B cell (primary cell): Measurements from ENCODE around the gene TMEM239. TPM values are rescaled to one million over a fixed set of nuclear protein-coding genes. Genes with fewer than 3 reads are reported as not detected.

Experiments
- ATAC-seq: fragments of 200-7000 bp; cut with Tn5 transposase; one replicate; pipeline ENCODE4 v1.10.0; 2021; ENCODE audit warnings: low read depth, mild to moderate bottlenecking, moderate number of reproducible peaks, moderate library complexity
- CTCF ChIA-PET: fragments of 350-600 bp; sonication (Branson Sonifier 250); formaldehyde crosslinking; loops from one replicate; lab custom pipeline; 2021; ENCODE audit warnings: antibody characterized with exemption, inconsistent platforms; lab: Charles Lee
- POLR2A ChIA-PET: fragments of 350-600 bp; sonication (Branson Sonifier 250); formaldehyde crosslinking; loops from one replicate; lab custom pipeline; 2021; ENCODE audit warnings: antibody characterized with exemption; lab: Charles Lee
- DNase-seq: peaks from one replicate; pipeline ENCODE4 v3.0.0; 2013
- H2AFZ ChIP-seq: 2 replicates; pipeline ENCODE4 v1.6.1; 2012; ENCODE audit warnings: mild to moderate bottlenecking, low read depth, low read length; ENCODE audit not compliant: insufficient read depth, poor library complexity, severe bottlenecking
- H3K27ac ChIP-seq, 2 donors: 1 replicate in 1 of 2; 2 replicates in 1 of 2; pipeline ENCODE4 v1.5.1; 2012 to 2013; ENCODE audit warnings: low read length in 2 of 2, mild to moderate bottlenecking in 2 of 2, moderate library complexity in 1 of 2
- H3K27me3 ChIP-seq, 4 experiments: fragments of 200-600 bp in 1 of 4; sonication (generic) in 1 of 4; replicated peaks in 1 of 4; 1 replicate in 2 of 4; 2 replicates in 2 of 4; pipeline versions ENCODE4 v1.6.1 to v1.7.0; 2013 to 2016; ENCODE audit warnings: low read length in 3 of 4, mild to moderate bottlenecking in 2 of 4, mixed read lengths in 1 of 4, moderate library complexity in 1 of 4; ENCODE audit not compliant: insufficient read depth in 4 of 4, control insufficient read depth in 3 of 4; ENCODE audit errors: control extremely low read depth in 1 of 4
- H3K36me3 ChIP-seq, 2 experiments: replicated peaks in 1 of 2; 1 replicate in 1 of 2; 2 replicates in 1 of 2; pipeline versions ENCODE4 v1.6.1 to v1.7.1; 2013; ENCODE audit warnings: low read length in 1 of 2; ENCODE audit not compliant: insufficient read depth in 2 of 2, control insufficient read depth in 1 of 2; ENCODE audit errors: control extremely low read depth in 1 of 2, extremely low read depth in 1 of 2
- H3K4me1 ChIP-seq, 2 donors: fragments of 200-600 bp in 1 of 2; sonication (generic) in 1 of 2; 1 replicate in 1 of 2; 2 replicates in 1 of 2; pipeline versions ENCODE4 v1.5.1 to v1.6.1; 2013 to 2017; ENCODE audit warnings: low read length in 2 of 2; ENCODE audit not compliant: control insufficient read depth in 2 of 2, insufficient read depth in 2 of 2
- H3K4me2 ChIP-seq: replicated peaks from 2 replicates; pipeline ENCODE3; 2012; ENCODE audit warnings: mild to moderate bottlenecking, low read depth, low read length; ENCODE audit not compliant: poor library complexity, severe bottlenecking
- H3K4me3 ChIP-seq, 5 experiments: fragments of 200-600 bp in 1 of 5; sonication (generic) in 1 of 5; 1 replicate in 3 of 5; 2 replicates in 2 of 5; pipeline versions ENCODE4 v1.5.1 to v1.7.0; 2011 to 2016; ENCODE audit warnings: low read length in 4 of 5, mild to moderate bottlenecking in 4 of 5, low read depth in 2 of 5, control low read depth in 1 of 5, moderate library complexity in 1 of 5; ENCODE audit not compliant: insufficient read depth in 1 of 5; ENCODE audit errors: control extremely low read depth in 1 of 5, extremely low read depth in 1 of 5
- H3K79me2 ChIP-seq: fragments of 200-600 bp; sonication (generic); one replicate; pipeline ENCODE4 v1.6.0; 2016; ENCODE audit warnings: low read length; ENCODE audit not compliant: control insufficient read depth, insufficient read depth
- H3K9ac ChIP-seq: fragments of 200-600 bp; sonication (generic); 2 replicates; pipeline ENCODE4 v1.6.1; 2017; ENCODE audit warnings: mild to moderate bottlenecking, low read length, moderate library complexity
- H3K9me3 ChIP-seq, 3 donors: one replicate each; pipeline versions ENCODE4 v1.6.1 to v1.7.1; 2013; ENCODE audit warnings: low read length in 2 of 3; ENCODE audit not compliant: control insufficient read depth in 2 of 3, insufficient read depth in 1 of 3; ENCODE audit errors: control extremely low read depth in 1 of 3
- H4K20me1 ChIP-seq: 2 replicates; pipeline ENCODE4 v1.6.0; 2012; ENCODE audit warnings: mild to moderate bottlenecking, low read length; ENCODE audit not compliant: insufficient read depth, control insufficient read depth, poor library complexity, severe bottlenecking
- H3K27ac Mint-ChIP-seq: one replicate; pipeline ENCODE4 v1.8.0; 2021; ENCODE audit warnings: mixed read lengths
- H3K27me3 Mint-ChIP-seq: one replicate; pipeline ENCODE4 v1.8.0; 2021; ENCODE audit warnings: mixed read lengths
- H3K4me1 Mint-ChIP-seq: one replicate; pipeline ENCODE4 v1.8.0; 2021; ENCODE audit warnings: mixed read lengths
- H3K4me3 Mint-ChIP-seq: one replicate; pipeline ENCODE4 v1.8.0; 2021; ENCODE audit warnings: mixed read lengths
- H3K9me3 Mint-ChIP-seq: one replicate; pipeline ENCODE4 v1.8.0; 2022; ENCODE audit warnings: mixed read lengths; ENCODE audit not compliant: insufficient read depth
- CTCF ChIP-seq: fragments of 200-600 bp; IDR thresholded peaks from one replicate; pipeline ENCODE4 v1.8.0; 2022; ENCODE audit warnings: antibody characterized with exemption, mild to moderate bottlenecking
- EZH2 ChIP-seq: IDR thresholded peaks from 2 replicates; pipeline ENCODE4 v1.6.1; 2012; ENCODE audit warnings: borderline replicate concordance, low read depth, mild to moderate bottlenecking, moderate library complexity, low read length; ENCODE audit not compliant: insufficient read depth, poor library complexity, severe bottlenecking
- WGBS: methylation state at CpG from one replicate; pipeline ENCODE4 v1.1.5; 2013; ENCODE audit warnings: missing lambda C conversion rate; ENCODE audit not compliant: insufficient coverage; 5-methylcytosine and 5-hydroxymethylcytosine counted together
- intact Hi-C: fragments of 100-400 bp; cut with micrococcal nuclease; formaldehyde crosslinking; loops from one replicate; pipeline ENCODE4 v1.10.0; 2022
- polyA plus RNA-seq: library from polyadenylated mRNA; depleted of rRNA; stranded (reverse); fragments of >200 nt; gene quantifications from 2 replicates; pipeline ENCODE4 v1.2.3, GENCODE V29; 2012
- total RNA-seq, 2 donors: library from RNA; stranded (reverse); fragments of 120-200 nt in 1 of 2; gene quantifications; 1 replicate in 1 of 2; 2 replicates in 1 of 2; pipeline versions ENCODE4 v1.2.3 to v1.2.4, GENCODE V29; 2013 to 2022

TMEM239 gene
- total and polyA plus RNA-seq, 2 donors (not counting 1 experiment from before 2014, with no cell fraction given): not detected

- Histone ChIP-seq H2AFZ (no peak overlapping the region), H3K27ac (no peak overlapping the region), H3K4me1 (peaks cover 0 to 2% of the 10 kb centered on the region in 2 donors), H3K4me2 (no peak overlapping the region), H4K20me1 (no peaks in the 10 kb centered on the region), H3K4me3 (no peak overlapping the region), H3K79me2 (no peaks in the 10 kb centered on the region), H3K27me3 (peaks cover 0 to 15% (median 0%) of the 10 kb centered on the region in 4 experiments), H3K9ac (no peak overlapping the region), H3K9me3 (peaks cover 0 to 4% (median 0%) of the 10 kb centered on the region in 3 donors), H3K36me3 (no peaks in the 10 kb centered on the region)
- no peak for ATAC-seq
- ChIA-PET CTCF (interaction anchor here (1.0 kb wide), 1 partner anchor 50 kb away, joined by 3 read pairs; no protein-coding TSS in a partner anchor), POLR2A (no interaction called here)
- TF ChIP-seq EZH2 (no peak), CTCF (no peak)
- intact Hi-C loops: no loop called here
- Mint-ChIP-seq H3K4me1 (peaks cover 3% of the 10 kb centered on the region), H3K4me3 (no peak overlapping the region), H3K27me3 (peaks cover 30% of the 10 kb centered on the region), H3K9me3 (no peaks in the 10 kb centered on the region), H3K27ac (no peak overlapping the region)
- WGBS: 94% methylated on average over 6 of the region's 6 CpGs
- no peak for DNase-seq
Measured at GRCh38 chr20:2793471-2793870, 22.7 kb upstream of the TMEM239 start.

- H2AFZ ChIP-seq: no peak overlapping the region
- H4K20me1 ChIP-seq: no peaks in the 10 kb centered on the region
- H3K27ac ChIP-seq: no peak overlapping the region
- peaks cover 2 to 7% of the 10 kb centered on the region in 2 donors for H3K4me1 ChIP-seq
- H3K9ac ChIP-seq: no peak overlapping the region
- H3K79me2 ChIP-seq: no peaks in the 10 kb centered on the region
- ATAC-seq (no peak), DNase-seq (no peak)
- H3K36me3 ChIP-seq: no peaks in the 10 kb centered on the region
- peaks cover 0 to 4% (median 0%) of the 10 kb centered on the region in 3 donors for H3K9me3 ChIP-seq
- no peak overlapping the region for H3K4me3 Mint-ChIP-seq
- WGBS: 94% methylated on average over 22 of the region's 23 CpGs
- H3K27me3 Mint-ChIP-seq: peaks cover 37% of the 10 kb centered on the region
- H3K4me3 ChIP-seq: no peak overlapping the region
- no peak overlapping the region for H3K27ac Mint-ChIP-seq
- POLR2A ChIA-PET: no interaction called here
- CTCF ChIA-PET: interaction anchor here (0.7 to 1.0 kb wide), 2 partner anchors 10 to 50 kb away, joined by 3 read pairs; no protein-coding TSS in a partner anchor
- no peak overlapping the region for H3K4me2 ChIP-seq
- TF ChIP-seq EZH2 (no peak), CTCF (no peak)
- H3K27me3 ChIP-seq: peaks cover 0 to 23% (median 0%) of the 10 kb centered on the region in 4 experiments
- H3K4me1 Mint-ChIP-seq: peaks cover 11% of the 10 kb centered on the region
- H3K9me3 Mint-ChIP-seq: no peaks in the 10 kb centered on the region
- intact Hi-C loops: no loop called here
Measured at GRCh38 chr20:2794202-2794748, 21.9 kb upstream of the TMEM239 start.
